ENCODE results near the gene OR5AS1. TPM values are rescaled to one million over a fixed set of nuclear protein-coding genes. Genes with fewer than 3 reads are reported as not detected.
"Not testable (repeated sequence)": the region's sequence is repeated elsewhere in the genome, so short reads cannot be mapped to it uniquely, and the experiment has no call there.

Gene OR5AS1
- not detected in 2 replicates for total RNA-seq (2014; rRNA removed; shearing (Covaris generic))

DNA sequence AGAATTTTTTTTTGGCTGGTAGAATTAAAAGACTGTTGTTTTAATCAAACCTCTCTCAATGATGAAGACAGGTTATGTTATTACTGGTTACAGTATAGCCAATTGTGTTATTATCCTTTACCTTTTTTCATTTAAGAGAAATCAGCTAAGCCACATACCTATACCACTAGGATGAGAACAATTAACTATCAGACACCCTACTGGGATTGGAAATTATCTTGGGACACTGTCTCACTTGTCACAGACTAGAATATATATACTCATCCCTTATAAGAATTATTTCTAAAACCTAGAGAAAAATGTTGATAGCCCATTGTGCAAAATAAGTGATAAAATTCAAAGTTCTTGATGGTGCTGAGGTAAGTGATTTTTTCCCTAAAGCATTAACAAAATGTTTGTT lies at the start of gene OR5AS1:
Gene OR5AS1 (plus strand): TSS at position 301 of the 400 bp plus-strand sequence. CDS start 2,765 bp downstream, outside the sequence.
- Histone ChIP-seq H3K4me3 (no peak within 1 kb of the TSS), H3K27ac (no peak within 1 kb of the TSS), H3K27me3 (no peaks in the 10 kb centered on the region), H3K4me1 (no peaks in the 10 kb centered on the region), H3K9me3 (replicated peaks) (no peaks in the 10 kb centered on the region), H3K36me3 (no peaks in the 10 kb centered on the region)
- DNase-seq = no peak

DNA sequence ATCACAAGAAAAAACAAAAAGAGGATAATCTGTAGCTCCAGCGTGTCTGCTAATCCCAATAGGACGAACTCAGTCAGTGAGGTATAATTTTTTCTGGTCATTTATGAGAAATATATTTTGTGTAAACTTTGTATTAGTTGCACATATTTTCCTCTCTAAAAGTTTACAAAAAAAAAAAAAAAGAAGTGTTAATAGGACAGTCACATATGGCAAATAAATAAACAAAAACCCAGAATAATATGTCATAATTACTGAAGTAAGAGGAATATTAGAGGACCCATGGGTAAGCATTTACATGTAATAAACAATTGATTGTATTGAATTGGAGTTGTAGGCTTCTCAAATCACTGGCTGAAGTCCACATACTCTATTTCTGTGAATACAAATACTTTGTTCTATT lies 32.9 kb upstream of the OR5AS1 start, which contains the start of gene OR5F1:
Gene OR5F1 (minus strand): TSS at position 101 of the 400 bp plus-strand sequence. CDS start 0 bp downstream, at position 101.
- no peaks in the 10 kb centered on the region for H3K4me1 ChIP-seq
- H3K36me3 ChIP-seq = no peaks in the 10 kb centered on the region
- H3K27me3 ChIP-seq = no peaks in the 10 kb centered on the region
- H3K4me3 ChIP-seq = no peak within 1 kb of the TSS
- DNase-seq = no peak
- H3K27ac ChIP-seq = no peak within 1 kb of the TSS
- no peaks in the 10 kb centered on the region for H3K9me3 ChIP-seq (replicated peaks)

DNA sequence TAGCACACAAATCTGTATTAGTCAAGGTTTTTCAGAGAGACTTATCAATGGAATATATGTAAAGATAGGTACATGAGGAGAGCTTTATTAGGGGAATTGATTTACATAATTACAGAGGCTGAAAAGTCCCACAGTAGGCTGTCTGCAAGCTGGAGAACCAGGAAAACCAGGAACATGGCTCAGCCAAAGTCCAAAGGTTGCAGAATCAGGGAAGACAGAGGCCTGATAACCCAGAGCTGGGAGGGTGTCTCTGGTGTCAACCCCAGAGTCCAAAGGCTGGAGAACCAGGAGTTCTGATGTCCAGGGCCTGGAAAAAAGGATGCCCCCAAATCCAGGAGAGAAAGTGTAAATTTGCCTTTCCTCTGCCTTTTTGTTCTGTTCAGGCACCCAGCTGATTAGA lies 16.7 kb upstream of the OR5AS1 start:
- Histone ChIP-seq H3K9me3 (replicated peaks) (no peaks in the 10 kb centered on the region), H3K4me3 (no peak overlapping the region), H3K27ac (no peak overlapping the region), H3K36me3 (no peaks in the 10 kb centered on the region), H3K4me1 (no peaks in the 10 kb centered on the region), H3K27me3 (no peaks in the 10 kb centered on the region)
- no peak for DNase-seq

DNA sequence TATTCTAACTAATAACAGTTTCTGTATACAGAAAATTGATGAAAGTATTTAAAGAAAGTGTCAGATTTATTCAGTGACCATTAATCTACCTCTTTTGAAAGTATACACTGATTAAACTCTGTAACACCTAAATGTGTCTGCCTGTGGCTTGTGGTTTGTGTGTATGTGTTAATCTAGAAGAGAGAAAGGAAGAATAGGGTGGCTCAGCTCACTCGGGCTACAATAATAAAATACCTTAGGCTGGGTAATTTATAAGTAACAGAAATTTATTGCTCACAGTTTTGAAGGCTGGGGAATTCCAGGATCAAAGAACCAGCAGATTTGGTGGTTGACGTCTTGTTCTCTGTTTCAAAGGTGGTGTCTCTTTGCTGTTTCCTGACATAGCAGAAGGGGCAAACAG lies 13.6 kb upstream of the OR5AS1 start:
- Histone ChIP-seq H3K9me3 (replicated peaks) (no peaks in the 10 kb centered on the region), H3K27ac (no peak overlapping the region), H3K36me3 (no peaks in the 10 kb centered on the region), H3K4me3 (no peak overlapping the region), H3K27me3 (no peaks in the 10 kb centered on the region), H3K4me1 (no peaks in the 10 kb centered on the region)
- DNase-seq = no peak

DNA sequence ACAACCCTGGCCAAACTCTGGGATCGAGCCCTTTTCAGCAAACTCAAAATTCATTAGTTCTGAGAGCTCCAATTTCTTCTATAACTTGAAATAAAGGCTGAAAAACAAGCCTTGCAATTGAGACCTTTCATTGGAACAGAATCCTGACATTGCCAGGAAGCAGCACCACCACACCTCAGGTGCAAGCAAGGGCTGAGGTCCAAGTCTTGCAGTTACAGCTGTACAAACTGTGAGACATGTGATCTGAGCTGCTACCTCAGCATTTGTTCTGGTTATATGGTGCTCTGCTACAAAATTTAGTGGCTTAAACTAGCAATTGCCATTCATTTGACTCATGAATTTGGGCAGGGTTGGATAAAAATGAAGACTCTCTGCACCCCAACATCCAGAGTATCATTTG lies 18.1 kb downstream of the OR5AS1 start:
- no peaks in the 10 kb centered on the region for H3K4me1 ChIP-seq
- DNase-seq = no peak
- no peaks in the 10 kb centered on the region for H3K9me3 ChIP-seq (replicated peaks)
- no peaks in the 10 kb centered on the region for H3K36me3 ChIP-seq
- no peak overlapping the region for H3K27ac ChIP-seq
- H3K27me3 ChIP-seq = no peaks in the 10 kb centered on the region
- H3K4me3 ChIP-seq = no peak overlapping the region

DNA sequence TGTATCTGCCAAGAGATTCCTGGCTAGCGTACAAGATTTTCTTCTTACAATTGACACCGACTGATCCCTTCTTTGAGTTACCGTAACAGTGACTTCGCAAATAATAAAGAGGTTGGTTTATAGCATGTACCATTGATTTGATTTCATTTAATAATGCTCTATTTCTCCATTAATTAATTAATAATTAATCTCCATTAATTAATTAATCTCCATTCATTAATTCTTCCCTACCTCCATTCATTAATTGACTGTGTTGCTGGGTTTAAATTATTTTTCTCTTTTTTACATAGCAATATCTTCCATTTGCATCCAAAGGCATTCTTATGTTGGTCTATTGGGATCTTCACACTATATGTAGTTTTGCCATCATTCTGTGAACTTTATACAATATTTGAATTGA lies 21.0 kb downstream of the OR5AS1 start:
- Histone ChIP-seq H3K4me1 (no peaks in the 10 kb centered on the region), H3K9me3 (replicated peaks) (no peaks in the 10 kb centered on the region), H3K27me3 (no peaks in the 10 kb centered on the region), H3K36me3 (no peaks in the 10 kb centered on the region), H3K4me3 (no peak overlapping the region), H3K27ac (no peak overlapping the region)
- DNase-seq = no peak

DNA sequence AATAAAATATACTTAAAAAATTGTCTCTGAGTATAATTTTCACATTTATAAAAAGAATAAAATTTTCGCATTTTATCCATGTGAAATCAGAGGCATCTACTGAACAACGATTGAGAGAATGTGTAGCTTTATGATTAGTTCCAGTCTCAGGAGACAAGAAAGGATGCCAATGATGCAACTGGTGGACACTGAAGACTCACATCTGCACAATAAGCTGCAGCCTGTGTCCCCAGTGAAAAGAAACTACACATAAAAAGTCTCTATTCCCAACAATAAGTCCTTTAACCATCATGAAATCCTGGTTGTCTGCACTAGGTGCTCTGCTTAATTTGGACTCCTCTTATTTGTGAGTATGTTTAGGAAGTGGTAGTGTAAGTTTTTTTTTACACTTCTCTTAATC lies 22.0 kb downstream of the OR5AS1 start:
- H3K4me3 ChIP-seq = no peak overlapping the region
- no peaks in the 10 kb centered on the region for H3K4me1 ChIP-seq
- H3K27me3 ChIP-seq = no peaks in the 10 kb centered on the region
- H3K36me3 ChIP-seq = no peaks in the 10 kb centered on the region
- no peak overlapping the region for H3K27ac ChIP-seq
- no peaks in the 10 kb centered on the region for H3K9me3 ChIP-seq (replicated peaks)
- DNase-seq = no peak

DNA sequence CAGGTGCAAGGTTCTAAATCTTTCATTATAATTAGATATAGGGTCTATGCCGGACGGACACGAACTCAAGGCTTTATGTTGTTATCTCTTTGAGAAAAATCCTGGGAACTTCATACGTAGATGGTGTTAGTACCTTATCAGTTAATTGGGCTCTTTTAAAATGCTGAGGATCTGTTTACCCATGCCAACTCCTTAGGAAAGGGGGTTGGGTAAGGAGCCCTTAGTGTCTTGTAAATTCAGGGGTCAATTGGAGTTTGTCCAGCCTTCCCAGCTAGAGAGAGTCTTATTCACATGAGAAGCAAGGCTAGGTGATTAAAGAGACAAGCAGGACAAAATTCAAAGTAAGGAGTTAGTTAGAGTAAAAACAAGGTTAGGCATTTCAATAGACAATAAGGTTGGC lies 28.9 kb downstream of the OR5AS1 start:
- not testable (repeated sequence) for H3K9me3 ChIP-seq (replicated peaks); DNase-seq; H3K27me3 ChIP-seq; H3K4me1 ChIP-seq; H3K4me3 ChIP-seq; H3K36me3 ChIP-seq; H3K27ac ChIP-seq

DNA sequence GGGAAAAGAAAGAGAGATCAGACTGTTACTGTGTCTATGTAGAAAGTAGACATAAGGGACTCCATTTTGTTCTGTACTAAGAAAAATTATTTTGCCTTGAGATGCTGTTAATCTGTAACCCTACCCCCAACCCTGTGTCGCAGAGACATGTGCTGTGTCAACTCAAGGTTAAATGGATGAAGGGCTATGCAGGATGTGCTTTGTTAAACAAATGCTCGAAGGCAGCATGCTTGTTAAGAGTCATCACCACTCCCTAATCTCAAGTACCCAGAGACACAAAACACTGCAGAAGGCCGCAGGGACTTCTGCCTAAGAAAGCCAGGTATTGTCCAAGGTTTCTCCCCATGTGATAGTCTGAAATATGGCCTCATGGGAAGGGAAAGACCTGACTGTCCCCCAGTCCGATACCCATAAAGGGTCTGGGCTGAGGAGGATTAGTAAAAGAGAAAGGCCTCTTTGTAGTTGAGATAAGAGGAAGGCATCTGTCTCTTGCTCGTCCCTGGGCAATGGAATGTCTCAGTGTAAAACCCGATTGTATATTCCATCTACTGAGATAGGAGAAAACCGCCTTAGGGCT lies 30.3 kb downstream of the OR5AS1 start:
- H3K4me1 ChIP-seq; H3K27me3 ChIP-seq; H3K27ac ChIP-seq; DNase-seq; H3K4me3 ChIP-seq; H3K9me3 ChIP-seq (replicated peaks); H3K36me3 ChIP-seq: not testable (repeated sequence)

DNA sequence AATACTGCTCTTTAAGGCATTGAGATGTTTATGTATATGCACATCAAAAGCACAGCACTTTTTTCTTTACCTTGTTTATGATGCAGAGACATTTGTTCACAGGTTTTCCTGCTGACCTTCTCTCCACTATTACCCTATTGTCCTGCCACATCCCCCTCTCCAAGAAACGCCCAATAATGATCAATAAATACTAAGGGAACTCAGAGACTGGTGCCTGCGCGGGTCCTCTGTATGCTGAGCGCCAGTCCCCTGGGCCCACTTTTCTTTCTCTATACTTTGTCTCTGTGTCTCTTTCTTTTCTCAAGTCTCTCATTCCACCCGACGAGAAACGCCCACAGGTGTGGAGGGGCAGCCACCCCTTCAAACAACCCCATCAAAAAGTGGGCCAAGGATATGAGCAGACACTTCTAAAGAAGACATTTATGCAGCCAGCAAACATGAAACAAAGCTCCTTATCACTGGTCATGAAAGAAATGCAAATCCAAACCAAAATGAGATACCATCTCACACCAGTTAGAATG lies 30.9 kb downstream of the OR5AS1 start:
- H3K27me3 ChIP-seq; H3K4me3 ChIP-seq; H3K9me3 ChIP-seq (replicated peaks); H3K36me3 ChIP-seq; H3K4me1 ChIP-seq; H3K27ac ChIP-seq; DNase-seq: not testable (repeated sequence)

DNA sequence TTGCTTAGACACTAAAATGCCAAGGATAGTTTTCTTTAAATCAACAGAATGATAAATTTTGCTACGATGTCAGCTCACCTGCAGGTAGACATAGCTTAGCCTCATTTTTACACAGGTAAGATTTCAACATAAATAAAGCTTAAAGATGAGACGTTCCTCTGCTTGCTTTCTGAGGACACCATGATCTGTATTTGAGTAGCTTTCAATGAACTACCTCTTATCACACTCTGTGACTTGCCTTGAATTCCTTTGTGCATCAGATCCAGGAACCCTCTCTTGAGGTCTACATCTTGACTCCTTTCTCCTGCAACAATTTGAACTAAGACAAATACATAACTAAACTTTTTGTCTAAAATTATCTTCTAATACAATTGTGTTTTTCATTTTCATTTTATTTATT lies 39.5 kb downstream of the OR5AS1 start:
- H3K36me3 ChIP-seq = no peaks in the 10 kb centered on the region
- H3K9me3 ChIP-seq (replicated peaks) = no peaks in the 10 kb centered on the region
- no peak for DNase-seq
- H3K4me3 ChIP-seq = no peak overlapping the region
- H3K27me3 ChIP-seq = no peaks in the 10 kb centered on the region
- no peak overlapping the region for H3K27ac ChIP-seq
- H3K4me1 ChIP-seq = no peaks in the 10 kb centered on the region

Other genes with a start within 250 kb of the OR5AS1 start
- gene OR5D14, start 232.1 kb upstream of the OR5AS1 start, total RNA-seq (2014; rRNA removed; shearing (Covaris generic)) = not detected in 2 replicates
- gene OR5L1, start 216.3 kb upstream of the OR5AS1 start, total RNA-seq (2014; rRNA removed; shearing (Covaris generic)) = not detected in 2 replicates
- not detected in 2 replicates for gene OR5D18, start 208.0 kb upstream of the OR5AS1 start, total RNA-seq (2014; rRNA removed; shearing (Covaris generic))
- gene OR5L2, start 200.4 kb upstream of the OR5AS1 start, total RNA-seq (2014; rRNA removed; shearing (Covaris generic)) = not detected in 2 replicates
- gene OR5D16, start 188.9 kb upstream of the OR5AS1 start, total RNA-seq (2014; rRNA removed; shearing (Covaris generic)) = not detected in 2 replicates
- not detected in 2 replicates for gene TRIM51, start 144.4 kb upstream of the OR5AS1 start, total RNA-seq (2014; rRNA removed; shearing (Covaris generic))
- gene OR5W2, start 113.1 kb upstream of the OR5AS1 start, total RNA-seq (2014; rRNA removed; shearing (Covaris generic)) = not detected in 2 replicates
- gene OR5I1, start 91.3 kb upstream of the OR5AS1 start, total RNA-seq (2014; rRNA removed; shearing (Covaris generic)) = not detected in 2 replicates
- gene OR10AG1, start 57.7 kb upstream of the OR5AS1 start, total RNA-seq (2014; rRNA removed; shearing (Covaris generic)) = not detected in 2 replicates
- gene OR5F1, start 33.0 kb upstream of the OR5AS1 start, total RNA-seq (2014; rRNA removed; shearing (Covaris generic)) = not detected in 2 replicates
- not detected in 2 replicates for gene OR8I2, start 65.7 kb downstream of the OR5AS1 start, total RNA-seq (2014; rRNA removed; shearing (Covaris generic))
- not detected in 2 replicates for gene OR8H2, start 76.0 kb downstream of the OR5AS1 start, total RNA-seq (2014; rRNA removed; shearing (Covaris generic))
- gene OR8H3, start 94.7 kb downstream of the OR5AS1 start, total RNA-seq (2014; rRNA removed; shearing (Covaris generic)) = not detected in 2 replicates
- gene OR8J3, start 112.5 kb downstream of the OR5AS1 start, total RNA-seq (2014; rRNA removed; shearing (Covaris generic)) = not detected in 2 replicates
- not detected in 2 replicates for gene OR8K5, start 132.7 kb downstream of the OR5AS1 start, total RNA-seq (2014; rRNA removed; shearing (Covaris generic))
- gene OR5J2, start 149.0 kb downstream of the OR5AS1 start, total RNA-seq (2014; rRNA removed; shearing (Covaris generic)) = not detected in 2 replicates
- not detected in 2 replicates for gene OR5T2, start 206.6 kb downstream of the OR5AS1 start, total RNA-seq (2014; rRNA removed; shearing (Covaris generic))
- gene OR5T3, start 224.6 kb downstream of the OR5AS1 start, total RNA-seq (2014; rRNA removed; shearing (Covaris generic)) = not detected in 2 replicates
- not detected in 2 replicates for gene OR5T1, start 246.5 kb downstream of the OR5AS1 start, total RNA-seq (2014; rRNA removed; shearing (Covaris generic))